Stomach (tissue), 9 donors: ENCODE data around the gene SAAL1. TPM values are rescaled to one million over a fixed set of nuclear protein-coding genes. Genes with fewer than 3 reads are reported as not detected.
A peak's percentile ranks its signal among the peaks of the same experiment; 100 is the strongest.

Source experiments
- DNase-seq, 2 donors: peaks; one replicate each; pipeline versions ENCODE4 v3.0.0 to v3.0.0-alpha.2; 2013 to 2019
- H3K27ac ChIP-seq, 5 donors: fragments of 200-600 bp in 4 of 5; sonication (generic) in 4 of 5; one replicate each; pipeline ENCODE4 v1.5.1; 2013 to 2019; ENCODE audit warnings: mild to moderate bottlenecking in 1 of 5, moderate library complexity in 1 of 5
- H3K27me3 ChIP-seq, 3 donors: fragments of 200-600 bp; sonication (generic); one replicate each; pipeline ENCODE4 v1.5.1; 2017 to 2019; ENCODE audit warnings: mixed run types in 1 of 3
- H3K36me3 ChIP-seq, 4 donors: fragments of 200-600 bp; sonication (generic); 1 replicate in 3 of 4; 2 replicates in 1 of 4; pipeline ENCODE4 v1.5.1; 2016 to 2019
- H3K4me1 ChIP-seq, 4 donors: fragments of 200-600 bp; sonication (generic); one replicate each; pipeline ENCODE4 v1.5.1; 2016 to 2019
- H3K4me3 ChIP-seq, 4 donors: fragments of 200-600 bp; sonication (generic) in 3 of 4; one replicate each; pipeline ENCODE4 v1.5.1; 2016 to 2019; ENCODE audit warnings: mild to moderate bottlenecking in 1 of 4
- H3K9me3 ChIP-seq, 4 donors: fragments of 200-600 bp; sonication (generic); one replicate each; pipeline ENCODE4 v1.5.1; 2016 to 2019
- EP300 ChIP-seq: sonication (generic); formaldehyde crosslinking; IDR thresholded peaks from one replicate; pipeline ENCODE4 v1.6.1; 2017; ENCODE audit warnings: antibody characterized with exemption
- POLR2A ChIP-seq, 4 donors: fragments of 450-650 bp; IDR thresholded peaks; one replicate each; pipeline ENCODE4 v1.6.1; 2016; ENCODE audit warnings: antibody characterized with exemption in 4 of 4, control low read depth in 2 of 4, mild to moderate bottlenecking in 1 of 4, moderate library complexity in 1 of 4
- POLR2AphosphoS5 ChIP-seq, 3 donors: sonication (generic); formaldehyde crosslinking; IDR thresholded peaks; one replicate each; pipeline ENCODE4 v1.6.1; 2016; ENCODE audit warnings: antibody characterized with exemption in 3 of 3
- WGBS, 5 donors: extraction: QIAGEN DNeasy Blood & Tissue Kit in 3 of 5; methylation state at CpG; one replicate each; pipeline versions ENCODE4 v1.1.5 to v1.1.7; 2013 to 2018; 5-methylcytosine and 5-hydroxymethylcytosine counted together
- intact Hi-C: fragments of 100-400 bp; cut with DNase I; formaldehyde crosslinking; loops from one replicate; pipeline ENCODE4 v1.15.1; 2023; ENCODE audit warnings: low total_unique reads
- polyA plus RNA-seq, 3 donors: library from polyadenylated mRNA; stranded (reverse); fragments of 200-250 nt; gene quantifications; one replicate each; pipeline ENCODE4 v1.2.3, GENCODE V29; 2013
- total RNA-seq, 5 donors: library from RNA; depleted of rRNA; stranded (reverse); fragments of >200 nt; gene quantifications; one replicate each; pipeline versions ENCODE4 v1.1.0 to v1.2.3, GENCODE V29; 2014 to 2016
- TF ChIP-seq, protein P1 (sequence below), 7 experiments: fragments of 450-650 bp in 4 of 7; fragments of 200-600 bp in 3 of 7; sonication (generic) in 3 of 7; IDR thresholded peaks; one replicate each; pipeline ENCODE4 v1.5.1; 2016 to 2019; ENCODE audit warnings: antibody characterized with exemption in 7 of 7, control low read depth in 2 of 7, mild to moderate bottlenecking in 1 of 7
- donor health status: healthy with polysubstance abuse.
- donor health status: Bipolar disorder and iron deficiency.
- donor health status: healthy.

Gene SAAL1
- total and polyA plus RNA-seq, 8 donors: 2.0 to 20.2 (median 10.8) TPM

DNA sequence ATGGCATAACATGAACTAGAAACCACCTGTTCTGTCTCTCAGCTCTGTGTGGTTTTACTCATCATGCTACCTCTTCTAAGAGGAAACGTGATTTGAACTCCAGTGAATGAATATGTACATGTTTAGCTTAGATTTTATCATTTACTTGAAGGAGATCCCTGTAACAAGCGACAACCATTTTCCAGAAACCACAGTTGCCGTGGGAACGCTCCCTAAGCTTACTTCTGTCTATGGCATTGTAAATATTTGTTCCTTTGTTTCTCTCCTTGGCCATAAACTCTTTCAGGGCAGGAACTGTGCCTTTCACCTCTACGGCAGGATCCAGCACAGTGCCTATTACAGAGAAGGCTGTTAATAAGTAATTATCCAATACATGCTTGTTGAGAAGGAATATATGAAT is 42.8 kb downstream of the SAAL1 start:
- no peaks in the 10 kb centered on the region for H3K27me3 ChIP-seq
- H3K36me3 ChIP-seq: no peaks in the 10 kb centered on the region
- TF ChIP-seq POLR2A (IDR thresholded peaks at IDR 0.05) (no peak), EP300 (no peak), POLR2AphosphoS5 (IDR thresholded peaks at IDR 0.05) (no peak)
- TF ChIP-seq, protein P1, sequence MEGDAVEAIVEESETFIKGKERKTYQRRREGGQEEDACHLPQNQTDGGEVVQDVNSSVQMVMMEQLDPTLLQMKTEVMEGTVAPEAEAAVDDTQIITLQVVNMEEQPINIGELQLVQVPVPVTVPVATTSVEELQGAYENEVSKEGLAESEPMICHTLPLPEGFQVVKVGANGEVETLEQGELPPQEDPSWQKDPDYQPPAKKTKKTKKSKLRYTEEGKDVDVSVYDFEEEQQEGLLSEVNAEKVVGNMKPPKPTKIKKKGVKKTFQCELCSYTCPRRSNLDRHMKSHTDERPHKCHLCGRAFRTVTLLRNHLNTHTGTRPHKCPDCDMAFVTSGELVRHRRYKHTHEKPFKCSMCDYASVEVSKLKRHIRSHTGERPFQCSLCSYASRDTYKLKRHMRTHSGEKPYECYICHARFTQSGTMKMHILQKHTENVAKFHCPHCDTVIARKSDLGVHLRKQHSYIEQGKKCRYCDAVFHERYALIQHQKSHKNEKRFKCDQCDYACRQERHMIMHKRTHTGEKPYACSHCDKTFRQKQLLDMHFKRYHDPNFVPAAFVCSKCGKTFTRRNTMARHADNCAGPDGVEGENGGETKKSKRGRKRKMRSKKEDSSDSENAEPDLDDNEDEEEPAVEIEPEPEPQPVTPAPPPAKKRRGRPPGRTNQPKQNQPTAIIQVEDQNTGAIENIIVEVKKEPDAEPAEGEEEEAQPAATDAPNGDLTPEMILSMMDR (IDR thresholded peaks at IDR 0.05): no peak
- no peak overlapping the region for H3K4me3 ChIP-seq
- H3K27ac ChIP-seq: no peak overlapping the region
- peak; percentile 32 to 53 for DNase-seq
- no peaks in the 10 kb centered on the region for H3K9me3 ChIP-seq
- H3K4me1 ChIP-seq: peaks cover 9 to 17% (median 13%) of the 10 kb centered on the region in 4 donors
- intact Hi-C loops: no loop called here
- WGBS, 5 donors: 21 to 48% (median 39%) methylated on average over 5 of the region's 5 CpGs

DNA sequence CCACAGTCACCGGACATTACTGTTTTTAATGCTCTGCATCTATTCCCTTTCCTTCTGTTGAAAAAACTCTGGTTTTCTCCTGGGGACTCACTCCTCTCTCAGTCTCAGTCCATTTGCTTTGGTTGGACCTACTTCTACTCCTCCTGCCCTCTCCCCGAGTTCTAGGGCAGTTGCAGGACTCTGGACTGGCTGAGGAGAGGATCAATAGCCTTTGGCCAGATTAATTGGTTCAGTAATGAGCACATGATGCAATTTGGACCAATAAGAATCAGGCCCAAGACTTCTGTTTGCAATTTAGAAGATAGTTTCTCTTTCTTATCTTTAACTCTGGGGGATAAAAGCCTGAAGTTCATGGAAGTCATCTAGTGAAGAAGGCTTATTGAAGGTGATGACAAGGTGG is 44.5 kb downstream of the SAAL1 start:
- Histone ChIP-seq H3K27me3 (no peaks in the 10 kb centered on the region), H3K27ac (no peak overlapping the region), H3K9me3 (no peaks in the 10 kb centered on the region), H3K4me3 (no peak overlapping the region), H3K4me1 (peaks cover 9 to 17% (median 13%) of the 10 kb centered on the region in 4 donors), H3K36me3 (no peaks in the 10 kb centered on the region)
- 72 to 93% (median 90%) methylated on average over 2 of the region's 2 CpGs for WGBS, 5 donors
- intact Hi-C loops: no loop called here
- no peak for DNase-seq
- no peak for TF ChIP-seq EP300
- TF ChIP-seq, protein P1 (IDR thresholded peaks at IDR 0.05): no peak
- TF ChIP-seq POLR2AphosphoS5 (IDR thresholded peaks at IDR 0.05): no peak
- TF ChIP-seq POLR2A (IDR thresholded peaks at IDR 0.05): no peak

DNA sequence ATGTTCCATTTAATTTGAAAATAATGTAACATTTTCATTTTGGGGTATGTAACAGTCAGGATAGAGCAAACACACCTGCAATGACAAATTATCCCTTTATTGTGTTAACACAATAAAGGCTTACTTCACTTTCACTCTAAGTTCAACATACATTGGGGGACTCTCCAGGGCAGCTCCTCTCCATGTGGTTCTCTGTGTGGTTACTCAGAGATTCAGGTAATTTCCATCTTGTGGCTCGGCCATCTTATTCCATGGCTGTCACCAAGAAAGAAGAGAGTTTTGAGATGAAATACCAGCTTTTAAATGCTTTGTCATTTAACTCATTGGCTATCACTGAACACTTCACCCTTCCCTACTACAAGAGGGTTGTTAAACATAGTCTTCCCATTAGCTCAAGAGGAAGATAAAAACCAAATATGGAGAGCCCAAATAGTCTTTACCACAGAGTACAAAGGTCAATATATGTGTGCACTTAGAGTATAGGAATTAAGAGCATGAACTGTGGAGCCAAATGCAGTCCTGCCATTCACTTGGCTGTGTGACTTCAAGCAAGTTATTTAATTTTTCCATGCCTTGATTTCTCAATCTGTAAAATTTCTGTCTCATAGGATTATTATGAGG is 49.2 kb downstream of the SAAL1 start:
- no peaks in the 10 kb centered on the region for H3K27me3 ChIP-seq
- WGBS, 5 donors: 81 to 88% (median 83%) methylated on average over 1 of the region's 1 CpG
- no peak overlapping the region for H3K27ac ChIP-seq
- no peak overlapping the region for H3K4me3 ChIP-seq
- H3K4me1 ChIP-seq: no peaks in the 10 kb centered on the region
- no peaks in the 10 kb centered on the region for H3K9me3 ChIP-seq
- no peak for DNase-seq
- TF ChIP-seq POLR2A (IDR thresholded peaks at IDR 0.05) (no peak), EP300 (no peak), POLR2AphosphoS5 (IDR thresholded peaks at IDR 0.05) (no peak)
- TF ChIP-seq, protein P1 (IDR thresholded peaks at IDR 0.05): no peak
- intact Hi-C loops: no loop called here
- no peaks in the 10 kb centered on the region for H3K36me3 ChIP-seq

DNA sequence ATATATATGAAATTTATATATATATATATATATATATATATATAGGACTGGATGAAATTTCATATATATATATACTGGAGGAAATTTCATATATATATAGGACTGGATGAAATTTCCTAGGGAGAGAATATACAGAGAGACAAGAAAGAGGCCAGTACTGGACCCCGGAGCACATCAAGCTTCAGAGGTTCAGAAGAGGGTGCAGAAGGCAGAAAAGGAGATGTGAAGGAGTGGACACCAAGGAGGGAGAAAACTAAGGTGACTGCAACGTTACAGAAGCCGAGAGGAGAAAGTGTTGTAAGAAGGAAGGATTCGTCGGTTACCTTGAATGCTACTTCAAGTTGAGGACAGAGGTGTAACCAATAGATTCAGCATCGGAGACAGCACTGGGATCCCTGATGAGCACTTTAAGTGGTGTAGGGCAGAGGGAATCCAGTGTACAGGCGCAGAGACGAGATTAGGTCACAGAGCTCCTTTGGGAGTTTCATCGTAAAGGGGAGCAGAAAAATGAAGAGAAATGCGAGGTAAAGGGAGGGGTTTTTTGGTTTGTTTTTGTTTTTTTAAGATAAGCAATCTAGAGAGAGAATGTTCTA is 51.3 kb downstream of the SAAL1 start:
- intact Hi-C loops: no loop called here
- Histone ChIP-seq H3K4me1 (no peaks in the 10 kb centered on the region), H3K36me3 (no peaks in the 10 kb centered on the region), H3K27ac (no peak overlapping the region), H3K27me3 (no peaks in the 10 kb centered on the region), H3K9me3 (no peaks in the 10 kb centered on the region), H3K4me3 (no peak overlapping the region)
- no peak for DNase-seq
- 80 to 83% (median 82%) methylated on average over 10 of the region's 10 CpGs for WGBS, 5 donors
- TF ChIP-seq POLR2A (IDR thresholded peaks at IDR 0.05) (no peak), EP300 (no peak), POLR2AphosphoS5 (IDR thresholded peaks at IDR 0.05) (no peak)
- TF ChIP-seq, protein P1 (IDR thresholded peaks at IDR 0.05): no peak
